Measurements from ENCODE around the gene INTS11. TPM values are rescaled to one million over a fixed set of nuclear protein-coding genes. Genes with fewer than 3 reads are reported as not detected.
A peak's percentile ranks its signal among the peaks of the same experiment; 100 is the strongest.

Gene INTS11
- total RNA-seq, 3 donors from 2014 or later, result 89.9 to 127 (median 95.5) TPM

GRCh38 chr1:1340185-1340584 is 15.7 kb upstream of the INTS11 start:
- intact Hi-C loops (cut with DNase I, micrococcal nuclease), result no loop called here
- H3K9me3 ChIP-seq, result no peaks in the 10 kb centered on the region
- no peaks in the 10 kb centered on the region for H3K36me3 ChIP-seq (ENCODE audit: low read depth)
- no peak overlapping the region for H3K4me3 ChIP-seq
- TF ChIP-seq CTCF (IDR thresholded peaks at IDR 0.05), result no peak
- DNase-seq (no peak), ATAC-seq (no peak)
- H3K4me1 ChIP-seq (ENCODE audit: low read depth), result peaks cover under 1% of the 10 kb centered on the region

- Histone ChIP-seq H3K4me1 (ENCODE audit: low read depth) (peaks cover 2% of the 10 kb centered on the region), H3K4me3 (no peak overlapping the region), H3K9me3 (no peaks in the 10 kb centered on the region), H3K36me3 (ENCODE audit: low read depth) (no peaks in the 10 kb centered on the region)
- ATAC-seq, result no peak
- DNase-seq, result no peak
- TF ChIP-seq CTCF (IDR thresholded peaks at IDR 0.05), result no peak
- intact Hi-C loops (cut with DNase I, micrococcal nuclease), result no loop called here
Measured at GRCh38 chr1:1338278-1338677, 13.8 kb upstream of the INTS11 start.

GRCh38 chr1:1337793-1338147 is 13.3 kb upstream of the INTS11 start:
- no peak for TF ChIP-seq CTCF (IDR thresholded peaks at IDR 0.05)
- Histone ChIP-seq H3K4me1 (ENCODE audit: low read depth) (peaks cover 7% of the 10 kb centered on the region), H3K9me3 (no peaks in the 10 kb centered on the region), H3K36me3 (ENCODE audit: low read depth) (no peaks in the 10 kb centered on the region), H3K4me3 (no peak overlapping the region)
- intact Hi-C loops (cut with DNase I, micrococcal nuclease), result no loop called here
- peak in 2 of 3 donors; percentile 75 to 83 for DNase-seq
- peak; percentile 85 for ATAC-seq

GRCh38 chr1:1336931-1337792 is 12.7 kb upstream of the INTS11 start:
- Histone ChIP-seq H3K4me3 (no peak overlapping the region), H3K4me1 (ENCODE audit: low read depth) (peaks cover 12% of the 10 kb centered on the region), H3K9me3 (no peaks in the 10 kb centered on the region), H3K36me3 (ENCODE audit: low read depth) (no peaks in the 10 kb centered on the region)
- TF ChIP-seq CTCF (IDR thresholded peaks at IDR 0.05), result no peak
- no peak for DNase-seq
- intact Hi-C loops (cut with DNase I, micrococcal nuclease), result no loop called here
- no peak for ATAC-seq

GRCh38 chr1:1336446-1336845 is 12.0 kb upstream of the INTS11 start:
- no peak for TF ChIP-seq CTCF (IDR thresholded peaks at IDR 0.05)
- no peaks in the 10 kb centered on the region for H3K9me3 ChIP-seq
- H3K4me1 ChIP-seq (ENCODE audit: low read depth), result peaks cover 15% of the 10 kb centered on the region
- no peak for ATAC-seq
- H3K36me3 ChIP-seq (ENCODE audit: low read depth), result no peaks in the 10 kb centered on the region
- H3K4me3 ChIP-seq, result no peak overlapping the region
- intact Hi-C loops (cut with DNase I, micrococcal nuclease), result no loop called here
- no peak for DNase-seq
